Choroid plexus epithelial cell (primary cell): ENCODE data around the gene WDR3.

Experiments used
- DNase-seq: peaks from one replicate; pipeline ENCODE4 v3.0.0-alpha.2; 2010; ENCODE audit warnings: low read depth
- H3K4me3 ChIP-seq: 2 replicates; pipeline ENCODE4 v1.5.1; 2011; ENCODE audit warnings: low read depth, mild to moderate bottlenecking, control low read depth, low read length, moderate library complexity
- TF ChIP-seq, protein P1 (sequence below): conservative IDR thresholded peaks from 2 replicates; pipeline ENCODE4 v1.5.1; 2011; ENCODE audit warnings: low read depth, mild to moderate bottlenecking, control low read depth, inconsistent platforms, low read length, moderate library complexity

WDR3 gene

DNA sequence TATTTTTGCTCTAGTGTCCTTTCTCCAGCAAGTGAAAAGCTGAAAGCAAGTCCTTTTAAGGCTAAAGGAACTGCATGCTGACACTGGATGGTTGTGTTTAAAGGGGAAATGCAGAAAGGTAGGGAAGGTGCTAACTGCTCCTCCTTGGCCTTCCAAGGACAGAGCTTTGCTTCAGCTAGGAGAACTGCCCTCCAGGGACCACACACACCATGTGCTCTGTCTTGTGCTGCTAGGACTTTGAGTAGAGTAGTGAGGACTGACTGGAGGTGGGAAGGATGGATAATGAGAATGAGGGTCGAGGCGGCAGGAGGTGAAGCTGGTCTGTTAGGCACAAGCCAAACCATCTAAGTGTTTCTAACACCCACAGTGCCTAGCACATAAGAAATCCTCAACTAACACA lies 77.9 kb downstream of the WDR3 start:
- no peak overlapping the region for H3K4me3 ChIP-seq
- no peak for DNase-seq
- TF ChIP-seq, protein P1, sequence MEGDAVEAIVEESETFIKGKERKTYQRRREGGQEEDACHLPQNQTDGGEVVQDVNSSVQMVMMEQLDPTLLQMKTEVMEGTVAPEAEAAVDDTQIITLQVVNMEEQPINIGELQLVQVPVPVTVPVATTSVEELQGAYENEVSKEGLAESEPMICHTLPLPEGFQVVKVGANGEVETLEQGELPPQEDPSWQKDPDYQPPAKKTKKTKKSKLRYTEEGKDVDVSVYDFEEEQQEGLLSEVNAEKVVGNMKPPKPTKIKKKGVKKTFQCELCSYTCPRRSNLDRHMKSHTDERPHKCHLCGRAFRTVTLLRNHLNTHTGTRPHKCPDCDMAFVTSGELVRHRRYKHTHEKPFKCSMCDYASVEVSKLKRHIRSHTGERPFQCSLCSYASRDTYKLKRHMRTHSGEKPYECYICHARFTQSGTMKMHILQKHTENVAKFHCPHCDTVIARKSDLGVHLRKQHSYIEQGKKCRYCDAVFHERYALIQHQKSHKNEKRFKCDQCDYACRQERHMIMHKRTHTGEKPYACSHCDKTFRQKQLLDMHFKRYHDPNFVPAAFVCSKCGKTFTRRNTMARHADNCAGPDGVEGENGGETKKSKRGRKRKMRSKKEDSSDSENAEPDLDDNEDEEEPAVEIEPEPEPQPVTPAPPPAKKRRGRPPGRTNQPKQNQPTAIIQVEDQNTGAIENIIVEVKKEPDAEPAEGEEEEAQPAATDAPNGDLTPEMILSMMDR = no peak

DNA sequence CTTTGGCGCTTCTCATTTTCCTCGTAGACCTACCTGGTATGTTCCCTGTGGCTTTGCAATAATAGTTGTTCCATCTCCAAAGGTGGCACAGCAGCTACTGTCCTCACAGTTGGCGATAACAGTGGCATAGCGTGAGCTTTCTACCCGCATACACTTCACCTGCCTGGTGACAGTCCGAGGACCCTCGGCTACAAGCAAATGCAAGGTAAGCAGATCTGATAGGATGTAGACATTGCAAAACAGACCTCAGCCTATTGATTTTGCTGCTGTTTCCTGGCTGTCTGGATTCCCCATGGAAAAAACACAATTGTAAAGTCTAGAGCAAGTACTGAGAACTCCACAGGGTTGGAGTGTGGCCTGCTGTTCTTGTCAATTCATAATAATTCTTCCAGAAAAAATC lies 78.5 kb downstream of the WDR3 start:
- no peak overlapping the region for H3K4me3 ChIP-seq
- TF ChIP-seq, protein P1 = no peak
- no peak for DNase-seq

DNA sequence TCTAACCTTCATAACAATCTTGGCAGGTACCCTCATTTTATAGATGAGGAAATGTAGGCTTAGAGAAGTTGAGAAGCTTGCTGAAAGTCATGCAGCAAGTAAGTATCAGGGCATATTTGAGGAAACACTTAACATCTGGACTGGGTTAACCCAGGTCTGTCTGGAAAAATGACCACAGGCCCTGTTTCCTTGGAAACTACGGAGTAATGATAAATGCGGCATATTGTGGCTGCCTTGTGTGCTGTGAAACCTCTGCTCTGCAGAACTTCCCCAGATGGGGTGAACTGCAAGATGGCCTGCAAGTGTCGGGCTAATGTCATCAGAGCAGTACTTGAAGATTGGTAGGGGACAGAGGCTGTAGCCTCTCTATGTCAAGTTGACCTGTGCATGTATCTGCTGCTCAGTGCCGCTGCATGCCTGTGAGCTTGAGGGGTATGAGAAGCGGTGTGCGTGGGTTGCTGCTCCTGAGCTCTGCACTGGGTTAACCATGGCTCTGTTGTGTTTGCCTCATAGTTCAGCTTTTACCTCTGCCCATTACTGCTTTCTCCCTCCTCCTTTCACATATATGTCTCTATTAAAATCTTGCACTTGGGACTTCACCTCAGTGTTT lies 83.1 kb downstream of the WDR3 start:
- no peak for DNase-seq
- TF ChIP-seq, protein P1 = no peak
- H3K4me3 ChIP-seq = no peak overlapping the region

DNA sequence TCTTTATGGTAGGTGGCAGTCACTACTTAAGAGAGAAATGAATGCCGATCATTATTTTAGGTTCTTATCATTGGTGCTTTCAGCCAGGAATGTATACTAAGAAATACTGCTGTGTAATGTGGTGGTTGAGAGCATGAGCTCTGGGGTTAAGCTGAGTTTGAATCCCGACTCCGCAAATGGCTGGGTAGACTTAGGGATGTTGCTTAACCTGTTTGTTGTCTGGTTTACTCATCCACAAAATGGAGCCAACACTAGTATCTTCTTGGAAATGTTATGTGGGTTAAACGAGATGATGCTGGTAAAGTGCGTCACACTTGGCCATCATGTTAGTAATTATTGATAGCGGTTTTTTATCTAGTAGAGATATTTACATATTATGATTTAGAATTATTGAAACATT lies 83.8 kb downstream of the WDR3 start:
- TF ChIP-seq, protein P1 = no peak
- DNase-seq = no peak
- no peak overlapping the region for H3K4me3 ChIP-seq

DNA sequence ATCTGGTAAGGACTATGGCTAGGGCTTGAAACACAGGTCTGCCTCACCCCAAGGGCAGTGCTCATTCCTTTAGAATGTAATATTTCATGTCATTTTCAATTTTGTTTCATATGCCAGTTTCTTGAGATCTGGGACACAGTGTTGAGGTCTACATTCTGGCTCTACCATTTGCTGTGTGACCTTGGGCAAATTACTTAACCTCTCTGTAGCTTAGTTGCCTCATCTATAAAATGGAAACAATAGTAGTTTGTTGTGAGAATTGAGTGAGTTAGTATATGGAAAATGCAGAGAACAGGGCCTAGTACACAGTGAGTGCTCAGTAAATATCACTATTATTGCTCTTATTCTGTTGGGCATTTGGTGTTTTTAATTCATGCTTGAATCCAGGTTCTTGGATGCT lies 84.4 kb downstream of the WDR3 start:
- DNase-seq = no peak
- no peak overlapping the region for H3K4me3 ChIP-seq
- TF ChIP-seq, protein P1 = no peak
